BLaER1 treated with 17β-estradiol and CSF1 and Interleukin-3, amounts not matched to agents 10 nM and 100 nM (cell line): ENCODE data around the gene NTM.

Experiments
- H3K27ac ChIP-seq, 11 experiments: shearing (Covaris generic); formaldehyde crosslinking; 2 replicates each; pipeline ENCODE4 v1.8.1; 2022
- H3K27me3 ChIP-seq, 11 experiments: shearing (Covaris generic); formaldehyde crosslinking; 2 replicates each; pipeline ENCODE4 v1.8.1; 2022
- H3K36me3 ChIP-seq, 11 experiments: shearing (Covaris generic); formaldehyde crosslinking; 2 replicates each; pipeline ENCODE4 v1.8.1; 2022
- H3K4me1 ChIP-seq, 10 experiments: shearing (Covaris generic); formaldehyde crosslinking; 2 replicates each; pipeline ENCODE4 v1.8.1; 2022
- H3K4me2 ChIP-seq, 11 experiments: shearing (Covaris generic); formaldehyde crosslinking; 2 replicates each; pipeline ENCODE4 v1.8.1; 2022
- H3K4me3 ChIP-seq, 10 experiments: shearing (Covaris generic); formaldehyde crosslinking; 2 replicates each; pipeline ENCODE4 v1.8.1; 2022
- H3K9ac ChIP-seq, 11 experiments: shearing (Covaris generic); formaldehyde crosslinking; 2 replicates each; pipeline ENCODE4 v1.8.1; 2022
- H3K9me3 ChIP-seq, 11 experiments: shearing (Covaris generic); formaldehyde crosslinking; replicated peaks in 1 of 11; 2 replicates each; pipeline ENCODE4 v1.8.1; 2022
- H4K20me1 ChIP-seq, 11 experiments: shearing (Covaris generic); formaldehyde crosslinking; 2 replicates each; pipeline ENCODE4 v1.8.1; 2022
- Cebpa-rat ChIP-seq, 11 experiments: shearing (Covaris generic); IDR thresholded peaks; 2 replicates each; pipeline ENCODE4 v1.8.1; 2022

The NTM gene

GRCh38 chr11:131810541-131810940 is 440.1 kb downstream of the NTM start:
- H3K9ac ChIP-seq: no peak overlapping the region
- no peak overlapping the region for H3K4me2 ChIP-seq
- no peak overlapping the region for H3K4me3 ChIP-seq
- H3K36me3 ChIP-seq: no peaks in the 10 kb centered on the region
- H3K9me3 ChIP-seq: no peaks in the 10 kb centered on the region
- H4K20me1 ChIP-seq: no peaks in the 10 kb centered on the region
- no peaks in the 10 kb centered on the region for H3K27me3 ChIP-seq
- H3K4me1 ChIP-seq: peaks cover 0 to 5% (median 0%) of the 10 kb centered on the region in 10 experiments; a peak in 2 of 20 replicates
- H3K27ac ChIP-seq: no peak overlapping the region
- TF ChIP-seq Cebpa-rat (IDR thresholded peaks at IDR 0.05): no peak

GRCh38 chr11:131811383-131811782 is 441.0 kb downstream of the NTM start:
- Histone ChIP-seq H3K27me3 (no peaks in the 10 kb centered on the region), H3K4me2 (no peak overlapping the region), H3K4me1 (peaks cover 0 to 5% (median 0%) of the 10 kb centered on the region in 10 experiments; a peak in 2 of 20 replicates), H3K27ac (no peak overlapping the region), H3K9me3 (no peaks in the 10 kb centered on the region), H3K36me3 (no peaks in the 10 kb centered on the region), H3K4me3 (no peak overlapping the region), H4K20me1 (no peaks in the 10 kb centered on the region), H3K9ac (no peak overlapping the region)
- TF ChIP-seq Cebpa-rat (IDR thresholded peaks at IDR 0.05): no peak

- no peak overlapping the region for H3K4me3 ChIP-seq
These were observed 443.7 kb downstream of the NTM start for GRCh38 chr11:131814108-131814507.

GRCh38 chr11:131815590-131815989 is 445.2 kb downstream of the NTM start:
- Histone ChIP-seq H3K9ac (no peak overlapping the region), H3K4me2 (no peak overlapping the region), H3K4me1 (peaks cover 0 to 5% (median 0%) of the 10 kb centered on the region in 10 experiments; a peak in 2 of 20 replicates), H3K36me3 (no peaks in the 10 kb centered on the region), H3K4me3 (no peak overlapping the region), H3K9me3 (no peaks in the 10 kb centered on the region), H3K27ac (no peak overlapping the region), H3K27me3 (no peaks in the 10 kb centered on the region), H4K20me1 (no peaks in the 10 kb centered on the region)
- no peak for TF ChIP-seq Cebpa-rat (IDR thresholded peaks at IDR 0.05)

More at GRCh38 chr11:131814108-131814507, 443.7 kb downstream of the NTM start:
- H3K4me2 ChIP-seq: 0 out of 22 replicates have a peak overlapping the region, but pooled peaks of 1 of the 11 experiments have one; percentile 30
- H3K36me3 ChIP-seq: no peaks in the 10 kb centered on the region
- no peak overlapping the region for H3K27ac ChIP-seq
- H3K4me1 ChIP-seq: peaks cover 0 to 5% (median 0%) of the 10 kb centered on the region in 10 experiments; a peak in 2 of 20 replicates
- H3K9ac ChIP-seq: no peak overlapping the region
- no peaks in the 10 kb centered on the region for H3K27me3 ChIP-seq
- no peak for TF ChIP-seq Cebpa-rat (IDR thresholded peaks at IDR 0.05)
- H4K20me1 ChIP-seq: no peaks in the 10 kb centered on the region
- no peaks in the 10 kb centered on the region for H3K9me3 ChIP-seq

GRCh38 chr11:131816051-131816450 is 445.6 kb downstream of the NTM start:
- Histone ChIP-seq H3K4me3 (no peak overlapping the region), H3K36me3 (no peaks in the 10 kb centered on the region), H4K20me1 (no peaks in the 10 kb centered on the region), H3K4me2 (no peak overlapping the region), H3K9ac (no peak overlapping the region), H3K9me3 (no peaks in the 10 kb centered on the region), H3K27ac (no peak overlapping the region), H3K27me3 (no peaks in the 10 kb centered on the region), H3K4me1 (peaks cover 0 to 5% (median 0%) of the 10 kb centered on the region in 10 experiments; a peak in 2 of 20 replicates)
- no peak for TF ChIP-seq Cebpa-rat (IDR thresholded peaks at IDR 0.05)

- H3K4me2 ChIP-seq: no peak overlapping the region
- H4K20me1 ChIP-seq: no peaks in the 10 kb centered on the region
- peaks cover 0 to 5% (median 0%) of the 10 kb centered on the region in 10 experiments; a peak in 3 of 20 replicates for H3K4me1 ChIP-seq
- no peak for TF ChIP-seq Cebpa-rat (IDR thresholded peaks at IDR 0.05)
- no peak overlapping the region for H3K9ac ChIP-seq
- H3K4me3 ChIP-seq: no peak overlapping the region
- H3K9me3 ChIP-seq: no peaks in the 10 kb centered on the region
- H3K36me3 ChIP-seq: no peaks in the 10 kb centered on the region
- H3K27me3 ChIP-seq: no peaks in the 10 kb centered on the region
- H3K27ac ChIP-seq: no peak overlapping the region
These were observed 447.3 kb downstream of the NTM start for GRCh38 chr11:131817687-131818188.

GRCh38 chr11:131819865-131820264 is 449.4 kb downstream of the NTM start:
- no peak overlapping the region for H3K4me2 ChIP-seq
- H3K9ac ChIP-seq: no peak overlapping the region
- no peaks in the 10 kb centered on the region for H3K36me3 ChIP-seq
- no peaks in the 10 kb centered on the region for H3K27me3 ChIP-seq
- no peaks in the 10 kb centered on the region for H3K9me3 ChIP-seq
- H3K4me3 ChIP-seq: no peak overlapping the region
- no peak overlapping the region for H3K27ac ChIP-seq
- H4K20me1 ChIP-seq: no peaks in the 10 kb centered on the region
- H3K4me1 ChIP-seq: peaks cover 0 to 12% (median 0%) of the 10 kb centered on the region in 10 experiments; a peak in 5 of 20 replicates
- no peak for TF ChIP-seq Cebpa-rat (IDR thresholded peaks at IDR 0.05)

- Histone ChIP-seq H3K4me3 (no peak overlapping the region), H3K4me1 (peaks cover 5 to 25% (median 7%) of the 10 kb centered on the region in 10 experiments; a peak in 19 of 20 replicates), H3K9ac (no peak overlapping the region), H3K4me2 (peak overlapping the region in 3 of 11 experiments; percentile 0 to 19 (median 11); a peak in 3 of 22 replicates), H3K27ac (no peak overlapping the region), H3K36me3 (no peaks in the 10 kb centered on the region), H3K9me3 (no peaks in the 10 kb centered on the region), H4K20me1 (no peaks in the 10 kb centered on the region), H3K27me3 (no peaks in the 10 kb centered on the region)
- no peak for TF ChIP-seq Cebpa-rat (IDR thresholded peaks at IDR 0.05)
These were observed 452.1 kb downstream of the NTM start for GRCh38 chr11:131822506-131822905.

- Histone ChIP-seq H3K9ac (no peak overlapping the region), H3K9me3 (no peaks in the 10 kb centered on the region), H4K20me1 (no peaks in the 10 kb centered on the region), H3K27ac (no peak overlapping the region), H3K27me3 (no peaks in the 10 kb centered on the region), H3K4me3 (no peak overlapping the region), H3K4me1 (peaks cover 10 to 30% (median 15%) of the 10 kb centered on the region in 10 experiments; a peak in 19 of 20 replicates), H3K36me3 (no peaks in the 10 kb centered on the region), H3K4me2 (0 out of 22 replicates have a peak overlapping the region, but pooled peaks of 1 of the 11 experiments have one; percentile 7)
- no peak for TF ChIP-seq Cebpa-rat (IDR thresholded peaks at IDR 0.05)
These were observed 453.4 kb downstream of the NTM start for GRCh38 chr11:131823772-131824171.

GRCh38 chr11:131824771-131825170 is 454.4 kb downstream of the NTM start:
- peak in 9 of 11 experiments; percentile 55 to 83 (median 73); a peak in 16 of 22 replicates for TF ChIP-seq Cebpa-rat (IDR thresholded peaks at IDR 0.05)
- Histone ChIP-seq H3K4me3 (no peak overlapping the region), H3K9ac (no peak overlapping the region), H3K9me3 (no peaks in the 10 kb centered on the region), H3K27me3 (no peaks in the 10 kb centered on the region), H3K36me3 (no peaks in the 10 kb centered on the region), H3K27ac (peak overlapping the region in 1 of 11 experiments; percentile 12; a peak in 1 of 22 replicates), H4K20me1 (no peaks in the 10 kb centered on the region), H3K4me1 (peaks cover 18 to 30% (median 25%) of the 10 kb centered on the region in 10 experiments), H3K4me2 (peak overlapping the region in 3 of 11 experiments; percentile 8 to 26 (median 8); a peak in 2 of 22 replicates)
